HG03354 (cell line): ENCODE data around the gene DNMT1.

Experiments
- ATAC-seq: cut with Tn5 transposase; IDR thresholded peaks from one replicate; pipeline ENCODE4 v1.9.1; 2021; ENCODE audit warnings: mild to moderate bottlenecking; ENCODE audit not compliant: unreplicated experiment, poor library complexity, severe bottlenecking

Gene DNMT1

GRCh38 chr19:10105509-10106099 lies 89.1 kb downstream of the DNMT1 start:
- ATAC-seq = peak; percentile 22

GRCh38 chr19:10104665-10105508 lies 89.9 kb downstream of the DNMT1 start:
- peak; percentile 54 for ATAC-seq

GRCh38 chr19:10104130-10104513 lies 90.6 kb downstream of the DNMT1 start:
- ATAC-seq = no peak

- no peak for ATAC-seq
Measured at GRCh38 chr19:10102787-10103236, 91.9 kb downstream of the DNMT1 start.

- ATAC-seq = no peak
Measured at GRCh38 chr19:10100163-10100785, 94.5 kb downstream of the DNMT1 start.

- no peak for ATAC-seq
Measured at GRCh38 chr19:10096615-10096963, 98.2 kb downstream of the DNMT1 start.

- peak; percentile 67 for ATAC-seq
Measured at GRCh38 chr19:10095948-10096614, 98.7 kb downstream of the DNMT1 start.

GRCh38 chr19:10095622-10095947 lies 99.2 kb downstream of the DNMT1 start:
- no peak for ATAC-seq

GRCh38 chr19:10093295-10094186 lies 101.2 kb downstream of the DNMT1 start:
- no peak for ATAC-seq

- no peak for ATAC-seq
Measured at GRCh38 chr19:10092648-10093294, 102.0 kb downstream of the DNMT1 start.

GRCh38 chr19:10091895-10092641 lies 102.7 kb downstream of the DNMT1 start:
- ATAC-seq = no peak

- ATAC-seq = no peak
Measured at GRCh38 chr19:10091370-10091687, 103.4 kb downstream of the DNMT1 start.

GRCh38 chr19:10089801-10090375 lies 104.9 kb downstream of the DNMT1 start:
- ATAC-seq = no peak

- ATAC-seq = no peak
Measured at GRCh38 chr19:10088949-10089554, 105.7 kb downstream of the DNMT1 start.

GRCh38 chr19:10087296-10088061 lies 107.3 kb downstream of the DNMT1 start:
- ATAC-seq = no peak

GRCh38 chr19:10086591-10087192 lies 108.1 kb downstream of the DNMT1 start:
- no peak for ATAC-seq
